A549 (cell line): ENCODE results near the gene SMCR8. TPM values are rescaled to one million over a fixed set of nuclear protein-coding genes. Genes with fewer than 3 reads are reported as not detected.

Experiments
- ATAC-seq, 2 experiments: fragments of 200-7000 bp in 1 of 2; fragments of >200 bp in 1 of 2; cut with Nextera tagmentation in 1 of 2; cut with Tn5 transposase in 1 of 2; 3 replicates each; pipeline versions ENCODE4 v1.8.0 to v1.9.1; 2018 to 2020; ENCODE audit warnings: mild to moderate bottlenecking in 1 of 2, moderate library complexity in 1 of 2
- CTCF ChIA-PET: fragments of 300-600 bp; sonication (Branson Sonifier 250); formaldehyde crosslinking; extraction: SDS; loops from one replicate; lab custom pipeline; 2021; ENCODE audit warnings: antibody characterized with exemption, inconsistent platforms; lab: Yijun Ruan, JAX
- POLR2A ChIA-PET: fragments of 350-600 bp; formaldehyde crosslinking; extraction: SDS; loops from one replicate; lab custom pipeline; 2021; ENCODE audit warnings: antibody characterized with exemption, inconsistent platforms; lab: Yijun Ruan, JAX
- DNase-seq, 2 experiments: peaks; one replicate each; pipeline versions ENCODE4 v3.0.0 to v3.0.0-alpha.2; 2011 to 2016; ENCODE audit warnings: low read depth in 1 of 2, low spot score in 1 of 2
- FAIRE-seq: peaks from 2 replicates; lab custom pipeline; 2011; peaks lifted over from hg19 to GRCh38; lab: Jason Lieb, UNC
- H3K27ac ChIP-seq, 2 experiments: fragments of >200 bp; sonication (Bioruptor Twin); formaldehyde crosslinking; 3 replicates each; pipeline ENCODE4 v1.5.1; 2016 to 2017
- H3K4me1 ChIP-seq: fragments of >200 bp; sonication (Bioruptor Twin); formaldehyde crosslinking; 3 replicates; pipeline ENCODE4 v1.6.1; 2016
- H3K4me2 ChIP-seq: fragments of >200 bp; sonication (Bioruptor Twin); formaldehyde crosslinking; 3 replicates; pipeline ENCODE4 v1.6.1; 2016
- H3K4me3 ChIP-seq: fragments of >200 bp; sonication (Bioruptor Twin); formaldehyde crosslinking; 3 replicates; pipeline ENCODE4 v1.5.1; 2016
- H3K9me3 ChIP-seq: fragments of >200 bp; sonication (Bioruptor Twin); formaldehyde crosslinking; 3 replicates; pipeline ENCODE4 v1.6.1; 2016
- BCL3 ChIP-seq: fragments of >200 bp; sonication (Bioruptor Twin); formaldehyde crosslinking; IDR thresholded peaks from 3 replicates; pipeline ENCODE4 v1.6.1; 2016
- BHLHE40 ChIP-seq: IDR thresholded peaks from 2 replicates; pipeline ENCODE4 v1.6.1; 2012; ENCODE audit warnings: low read depth, low read length, inconsistent platforms
- CBX8 ChIP-seq: fragments of 200-600 bp; sonication (generic); IDR thresholded peaks from 2 replicates; pipeline ENCODE4 v1.6.1; 2016
- CEBPB ChIP-seq, 2 experiments: fragments of >200 bp in 1 of 2; sonication (Bioruptor Twin) in 1 of 2; formaldehyde crosslinking in 1 of 2; IDR thresholded peaks; 2 replicates each; pipeline ENCODE4 v1.6.1; 2012 to 2016
- CHD2 ChIP-seq: fragments of 150-350 bp; IDR thresholded peaks from 2 replicates; pipeline ENCODE4 v1.6.1; 2014; ENCODE audit warnings: low read length; ENCODE audit not compliant: partially characterized antibody
- CHD4 ChIP-seq: fragments of 200-600 bp; sonication (generic); IDR thresholded peaks from 2 replicates; pipeline ENCODE4 v1.6.1; 2016; ENCODE audit warnings: antibody characterized with exemption, mild to moderate bottlenecking, borderline replicate concordance
- CTCF ChIP-seq: fragments of >200 bp; sonication (Bioruptor Twin); formaldehyde crosslinking; IDR thresholded peaks from 3 replicates; pipeline ENCODE4 v1.5.1; 2016
- EP300 ChIP-seq, 2 experiments: fragments of >200 bp; sonication (Bioruptor Twin); formaldehyde crosslinking; IDR thresholded peaks; 2 replicates in 1 of 2; 3 replicates in 1 of 2; pipeline ENCODE4 v1.6.1; 2016 to 2017
- ESRRA ChIP-seq: fragments of 150-350 bp; IDR thresholded peaks from 2 replicates; pipeline ENCODE4 v1.6.1; 2014; ENCODE audit warnings: mild to moderate bottlenecking, low read length, borderline replicate concordance
- FOSB ChIP-seq: fragments of 250-450 bp; sonication (Bioruptor Pico); IDR thresholded peaks from 2 replicates; pipeline ENCODE4 v1.5.0; 2020; ENCODE audit warnings: mild to moderate bottlenecking, moderate library complexity
- FOSL2 ChIP-seq, 2 experiments: fragments of 450-650 bp in 1 of 2; fragments of >200 bp in 1 of 2; sonication (Bioruptor Twin) in 1 of 2; formaldehyde crosslinking; IDR thresholded peaks; 2 replicates each; pipeline versions ENCODE4 v1.5.0 to v1.6.1; 2016 to 2020; ENCODE audit warnings: mild to moderate bottlenecking in 1 of 2, moderate library complexity in 1 of 2
- FOXS1 ChIP-seq: fragments of 250-450 bp; sonication (Bioruptor Pico); IDR thresholded peaks from 2 replicates; pipeline ENCODE4 v1.5.0; 2020; ENCODE audit warnings: mild to moderate bottlenecking, moderate library complexity
- HOXA7 ChIP-seq: fragments of 250-450 bp; sonication (Bioruptor Pico); IDR thresholded peaks from 2 replicates; pipeline ENCODE4 v1.5.0; 2020; ENCODE audit warnings: mild to moderate bottlenecking, moderate library complexity
- HOXB13 ChIP-seq: fragments of 250-450 bp; sonication (Bioruptor Pico); IDR thresholded peaks from 2 replicates; pipeline ENCODE4 v1.5.0; 2020; ENCODE audit warnings: low read depth, mild to moderate bottlenecking, moderate library complexity
- JUNB ChIP-seq: fragments of >200 bp; sonication (Bioruptor Twin); formaldehyde crosslinking; IDR thresholded peaks from 2 replicates; pipeline ENCODE4 v1.6.1; 2016
- MYC ChIP-seq: IDR thresholded peaks from 2 replicates; pipeline ENCODE4 v1.6.1; 2012; ENCODE audit warnings: mild to moderate bottlenecking, inconsistent platforms, low read length, improper control_type of control experiment, borderline replicate concordance
- NFE2L2 ChIP-seq: fragments of 150-350 bp; conservative IDR thresholded peaks from 2 replicates; pipeline ENCODE4 v1.6.1; 2014; ENCODE audit warnings: low read length
- NR3C1 ChIP-seq: fragments of >200 bp; sonication (Bioruptor Twin); formaldehyde crosslinking; IDR thresholded peaks from 3 replicates; pipeline ENCODE4 v1.6.1; 2017
- POLR2A ChIP-seq: IDR thresholded peaks from 2 replicates; pipeline ENCODE4 v1.6.1; 2012; ENCODE audit warnings: mild to moderate bottlenecking, low read length
- RAD21 ChIP-seq, 2 experiments: fragments of >200 bp in 1 of 2; sonication (Bioruptor Twin) in 1 of 2; formaldehyde crosslinking in 1 of 2; IDR thresholded peaks in 1 of 2; conservative IDR thresholded peaks in 1 of 2; 2 replicates in 1 of 2; 3 replicates in 1 of 2; pipeline ENCODE4 v1.6.1; 2012 to 2018; ENCODE audit warnings: inconsistent platforms in 1 of 2
- RARB ChIP-seq: fragments of 250-450 bp; sonication (Bioruptor Pico); IDR thresholded peaks from 2 replicates; pipeline ENCODE4 v1.8.0; 2021; ENCODE audit warnings: mild to moderate bottlenecking, moderate library complexity
- RCOR1 ChIP-seq: fragments of 150-350 bp; IDR thresholded peaks from 2 replicates; pipeline ENCODE4 v1.6.1; 2014; ENCODE audit warnings: antibody characterized with exemption, low read length, low read depth
- RFX5 ChIP-seq: fragments of 450-650 bp; IDR thresholded peaks from 2 replicates; pipeline ENCODE4 v1.7.1; 2014; ENCODE audit warnings: antibody characterized with exemption, mild to moderate bottlenecking, moderate library complexity
- SREBF2 ChIP-seq: fragments of 450-650 bp; IDR thresholded peaks from 2 replicates; pipeline ENCODE4 v1.6.1; 2014; ENCODE audit warnings: mild to moderate bottlenecking, moderate library complexity
- ZNF302 ChIP-seq: fragments of 250-450 bp; sonication (Bioruptor Pico); IDR thresholded peaks from 2 replicates; pipeline ENCODE4 v1.9.0; 2021; ENCODE audit warnings: inconsistent platforms, mild to moderate bottlenecking, moderate library complexity
- ZSCAN20 ChIP-seq: fragments of 250-450 bp; sonication (Bioruptor Pico); IDR thresholded peaks from 2 replicates; pipeline ENCODE4 v1.8.0; 2022; ENCODE audit warnings: mild to moderate bottlenecking, moderate library complexity
- WGBS: methylation state at CpG from one replicate; pipeline ENCODE4 v1.1.6; 2017; ENCODE audit errors: missing lambda C conversion rate; 5-methylcytosine and 5-hydroxymethylcytosine counted together
- polyA plus RNA-seq, 4 experiments: library from polyadenylated mRNA; depleted of rRNA in 3 of 4; stranded (reverse); fragments of >200 nt; fragmentation: RNase III in 1 of 4; extraction: RNeasy Plus Mini Kit Qiagen cat#74134 plus additional on column Dnase treatment in 1 of 4; gene quantifications; 2 replicates in 3 of 4; 3 replicates in 1 of 4; pipeline ENCODE4 v1.2.3, GENCODE V29; 2011 to 2017
- TF ChIP-seq, protein P1 (sequence below): fragments of 250-450 bp; sonication (Bioruptor Pico); IDR thresholded peaks from 2 replicates; pipeline ENCODE4 v1.5.0; 2020; ENCODE audit warnings: low read depth, mild to moderate bottlenecking, moderate library complexity
- TF ChIP-seq, protein P2 (sequence below): fragments of 150-350 bp; IDR thresholded peaks from 2 replicates; pipeline ENCODE4 v1.6.1; 2014; ENCODE audit warnings: low read depth, mild to moderate bottlenecking, low read length
- TF ChIP-seq, protein P3 (sequence below): fragments of >200 bp; sonication (Bioruptor Twin); formaldehyde crosslinking; IDR thresholded peaks from 2 replicates; pipeline ENCODE4 v1.6.1; 2016
- TF ChIP-seq, protein P4 (sequence below): IDR thresholded peaks from 2 replicates; pipeline ENCODE4 v1.6.1; 2012; ENCODE audit warnings: low read depth, borderline replicate concordance

SMCR8 gene
- polyA plus RNA-seq, 2 of the 4 experiments (the other 2 are of a cell fraction), result 12.3 to 15.8 TPM

GRCh38 chr17:18327093-18327492 lies 12.0 kb downstream of the SMCR8 start:
- Histone ChIP-seq H3K4me2 (no peak overlapping the region), H3K9me3 (no peaks in the 10 kb centered on the region), H3K27ac (no peak overlapping the region), H3K4me3 (no peak overlapping the region), H3K4me1 (no peaks in the 10 kb centered on the region)
- ATAC-seq, result no peak
- DNase-seq, result no peak
- CTCF ChIA-PET, result interaction anchor here (1.3 kb wide), 1 partner anchor 13 kb away, joined by 3 read pairs; no protein-coding TSS in a partner anchor
- FAIRE-seq, result no peak
- TF ChIP-seq BHLHE40 (no peak), SREBF2 (no peak), NFE2L2 (no peak), RCOR1 (no peak), NR3C1 (no peak), JUNB (no peak), RFX5 (no peak), RARB (CRISPR knock-in tag) (no peak), HOXA7 (CRISPR knock-in tag) (no peak), CTCF (no peak), POLR2A (no peak), FOSL2 (IDR thresholded peaks at IDR 0.05) (no peak), FOSL2 (CRISPR knock-in tag; IDR thresholded peaks at IDR 0.05) (no peak), FOXS1 (no peak), ZNF302 (CRISPR knock-in tag) (no peak), CEBPB (IDR thresholded peaks at IDR 0.05) (no peak), FOSB (no peak), MYC (no peak)
- TF ChIP-seq, protein P1, sequence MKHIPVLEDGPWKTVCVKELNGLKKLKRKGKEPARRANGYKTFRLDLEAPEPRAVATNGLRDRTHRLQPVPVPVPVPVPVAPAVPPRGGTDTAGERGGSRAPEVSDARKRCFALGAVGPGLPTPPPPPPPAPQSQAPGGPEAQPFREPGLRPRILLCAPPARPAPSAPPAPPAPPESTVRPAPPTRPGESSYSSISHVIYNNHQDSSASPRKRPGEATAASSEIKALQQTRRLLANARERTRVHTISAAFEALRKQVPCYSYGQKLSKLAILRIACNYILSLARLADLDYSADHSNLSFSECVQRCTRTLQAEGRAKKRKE (CRISPR knock-in tag), result no peak
- TF ChIP-seq, protein P2, sequence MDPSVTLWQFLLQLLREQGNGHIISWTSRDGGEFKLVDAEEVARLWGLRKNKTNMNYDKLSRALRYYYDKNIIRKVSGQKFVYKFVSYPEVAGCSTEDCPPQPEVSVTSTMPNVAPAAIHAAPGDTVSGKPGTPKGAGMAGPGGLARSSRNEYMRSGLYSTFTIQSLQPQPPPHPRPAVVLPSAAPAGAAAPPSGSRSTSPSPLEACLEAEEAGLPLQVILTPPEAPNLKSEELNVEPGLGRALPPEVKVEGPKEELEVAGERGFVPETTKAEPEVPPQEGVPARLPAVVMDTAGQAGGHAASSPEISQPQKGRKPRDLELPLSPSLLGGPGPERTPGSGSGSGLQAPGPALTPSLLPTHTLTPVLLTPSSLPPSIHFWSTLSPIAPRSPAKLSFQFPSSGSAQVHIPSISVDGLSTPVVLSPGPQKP, result no peak
- TF ChIP-seq, protein P3, sequence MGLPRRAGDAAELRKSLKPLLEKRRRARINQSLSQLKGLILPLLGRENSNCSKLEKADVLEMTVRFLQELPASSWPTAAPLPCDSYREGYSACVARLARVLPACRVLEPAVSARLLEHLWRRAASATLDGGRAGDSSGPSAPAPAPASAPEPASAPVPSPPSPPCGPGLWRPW, result no peak
- TF ChIP-seq, all 56 proteins: peak for 0
- WGBS, result 90% methylated on average over 2 of the region's 2 CpGs
- POLR2A ChIA-PET, result no interaction called here

- WGBS, result 97% methylated on average over 10 of the region's 10 CpGs
- no peak for FAIRE-seq
- Histone ChIP-seq H3K27ac (no peak overlapping the region), H3K4me1 (no peaks in the 10 kb centered on the region)
- TF ChIP-seq CHD4, result no peak
- TF ChIP-seq ESRRA, result no peak
- TF ChIP-seq, protein P2, result no peak
- no peak for TF ChIP-seq POLR2A
- TF ChIP-seq NFE2L2, result no peak
- TF ChIP-seq EP300 (IDR thresholded peaks at IDR 0.05), result no peak
- TF ChIP-seq RFX5, result no peak
- no peak for TF ChIP-seq RCOR1
- TF ChIP-seq BCL3, result no peak
- no peak for TF ChIP-seq HOXB13
- TF ChIP-seq RAD21 (conservative IDR thresholded peaks at IDR 0.05 in 1 of 2, IDR thresholded peaks at IDR 0.05 in 1 of 2), result no peak
- TF ChIP-seq, protein P4, sequence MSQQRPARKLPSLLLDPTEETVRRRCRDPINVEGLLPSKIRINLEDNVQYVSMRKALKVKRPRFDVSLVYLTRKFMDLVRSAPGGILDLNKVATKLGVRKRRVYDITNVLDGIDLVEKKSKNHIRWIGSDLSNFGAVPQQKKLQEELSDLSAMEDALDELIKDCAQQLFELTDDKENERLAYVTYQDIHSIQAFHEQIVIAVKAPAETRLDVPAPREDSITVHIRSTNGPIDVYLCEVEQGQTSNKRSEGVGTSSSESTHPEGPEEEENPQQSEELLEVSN, result no peak
- TF ChIP-seq, protein P3, result no peak
- TF ChIP-seq ZSCAN20 (CRISPR knock-in tag), result no peak
- TF ChIP-seq CBX8, result no peak
- TF ChIP-seq CHD2, result no peak
- TF ChIP-seq ZNF302 (CRISPR knock-in tag), result no peak
- no peak for TF ChIP-seq FOSB
- no peak for TF ChIP-seq FOSL2 (IDR thresholded peaks at IDR 0.05)
- no peak for TF ChIP-seq FOSL2 (CRISPR knock-in tag; IDR thresholded peaks at IDR 0.05)
- TF ChIP-seq, all 56 proteins: peak for 0
- no peak overlapping the region for H3K4me2 ChIP-seq
- ATAC-seq (no peak), DNase-seq (no peak)
- CTCF ChIA-PET, result interaction anchor here (0.7 to 2.7 kb wide), 4 partner anchors 7 to 79 kb away, joined by 3 to 15 read pairs (median 3); no protein-coding TSS in a partner anchor
- H3K4me3 ChIP-seq, result no peak overlapping the region
- no peaks in the 10 kb centered on the region for H3K9me3 ChIP-seq
- POLR2A ChIA-PET, result no interaction called here
These were observed 12.5 kb downstream of the SMCR8 start for GRCh38 chr17:18327556-18327955.
